ENCODE data around the gene DOCK7.
A peak's percentile ranks its signal among the peaks of the same experiment; 100 is the strongest.
"Not testable (repeated sequence)": the region's sequence is repeated elsewhere in the genome, so short reads cannot be mapped to it uniquely, and the experiment has no call there.

DOCK7 gene

DNA sequence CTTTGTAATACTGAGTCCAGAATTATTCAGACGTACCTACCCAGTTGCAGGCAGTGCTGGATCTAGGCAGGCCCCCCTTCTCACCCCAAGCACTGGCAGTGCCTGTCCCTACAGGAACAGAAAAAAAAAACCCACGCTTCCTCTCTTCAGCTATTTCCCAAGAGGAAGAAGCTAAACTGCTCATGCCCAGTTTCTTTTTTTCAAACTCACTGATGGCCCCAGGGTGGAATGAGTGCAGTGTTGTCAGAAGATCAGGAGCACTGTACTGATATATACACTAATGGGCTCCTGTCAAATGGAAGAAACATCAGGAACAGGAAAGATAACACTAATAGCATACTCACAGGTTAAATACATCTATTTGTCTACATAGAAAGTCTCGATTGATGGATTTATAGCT lies 28.2 kb upstream of the DOCK7 start:
- Mint-ChIP-seq H3K27me3 (no peaks in the 10 kb centered on the region), H3K4me1 (no peaks in the 10 kb centered on the region), H3K36me3 (no peaks in the 10 kb centered on the region), H3K9me3 (no peaks in the 10 kb centered on the region), H3K4me3 (no peak overlapping the region), H3K27ac (no peak overlapping the region)
- no peak for ATAC-seq

- ATAC-seq = no peak
- no peaks in the 10 kb centered on the region for H3K4me1 Mint-ChIP-seq
- no peaks in the 10 kb centered on the region for H3K27me3 Mint-ChIP-seq
- no peaks in the 10 kb centered on the region for H3K36me3 Mint-ChIP-seq
- H3K27ac Mint-ChIP-seq = no peak overlapping the region
- H3K4me3 Mint-ChIP-seq = no peak overlapping the region
- H3K9me3 Mint-ChIP-seq = no peaks in the 10 kb centered on the region
Observed at GRCh38 chr1:62712336-62713243, 24.4 kb upstream of the DOCK7 start.

GRCh38 chr1:62707744-62708120 lies 19.5 kb upstream of the DOCK7 start:
- H3K27ac Mint-ChIP-seq = no peak overlapping the region
- H3K4me3 Mint-ChIP-seq = no peak overlapping the region
- no peak for ATAC-seq
- peaks cover 2% of the 10 kb centered on the region for H3K9me3 Mint-ChIP-seq
- H3K27me3 Mint-ChIP-seq = no peaks in the 10 kb centered on the region
- H3K4me1 Mint-ChIP-seq = no peaks in the 10 kb centered on the region
- peaks cover 10% of the 10 kb centered on the region for H3K36me3 Mint-ChIP-seq

GRCh38 chr1:62706985-62707743 lies 19.0 kb upstream of the DOCK7 start:
- Mint-ChIP-seq H3K4me3 (no peak overlapping the region), H3K36me3 (peaks cover 10% of the 10 kb centered on the region), H3K27ac (no peak overlapping the region), H3K4me1 (no peaks in the 10 kb centered on the region), H3K9me3 (peaks cover 2% of the 10 kb centered on the region), H3K27me3 (no peaks in the 10 kb centered on the region)
- ATAC-seq = no peak

GRCh38 chr1:62698161-62698560 lies 10.0 kb upstream of the DOCK7 start:
- H3K27me3 Mint-ChIP-seq, H3K4me1 Mint-ChIP-seq, H3K4me3 Mint-ChIP-seq, H3K27ac Mint-ChIP-seq, ATAC-seq, H3K36me3 Mint-ChIP-seq, H3K9me3 Mint-ChIP-seq: not testable (repeated sequence)

DNA sequence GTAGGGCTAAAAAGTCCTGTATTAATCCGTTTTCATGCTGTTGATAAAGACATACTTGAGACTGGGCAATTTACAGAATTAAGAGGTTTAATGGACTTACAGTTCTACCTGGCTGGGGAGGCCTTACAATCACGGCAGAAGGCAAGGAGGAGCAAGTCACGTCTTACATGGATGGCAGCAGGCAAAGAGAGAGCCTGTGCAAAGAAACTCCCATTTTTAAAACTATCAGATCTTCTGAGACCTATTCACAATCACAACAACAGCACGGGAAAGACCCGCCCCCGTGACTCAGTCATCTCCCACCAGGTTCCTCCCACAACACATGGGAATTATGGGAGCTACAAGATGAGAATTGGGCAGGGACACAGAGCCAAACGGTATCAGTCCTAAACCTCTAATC lies 6.3 kb upstream of the DOCK7 start:
- H3K9me3 Mint-ChIP-seq, H3K27ac Mint-ChIP-seq, ATAC-seq, H3K4me1 Mint-ChIP-seq, H3K36me3 Mint-ChIP-seq, H3K4me3 Mint-ChIP-seq, H3K27me3 Mint-ChIP-seq: not testable (repeated sequence)

GRCh38 chr1:62693123-62693522 lies 4.9 kb upstream of the DOCK7 start:
- Mint-ChIP-seq H3K9me3 (no peaks in the 10 kb centered on the region), H3K4me1 (no peaks in the 10 kb centered on the region), H3K36me3 (no peaks in the 10 kb centered on the region), H3K27ac (no peak overlapping the region), H3K27me3 (no peaks in the 10 kb centered on the region), H3K4me3 (no peak overlapping the region)
- no peak for ATAC-seq

GRCh38 chr1:62691062-62691844 lies 3.1 kb upstream of the DOCK7 start:
- H3K27me3 Mint-ChIP-seq = no peaks in the 10 kb centered on the region
- no peaks in the 10 kb centered on the region for H3K4me1 Mint-ChIP-seq
- no peak overlapping the region for H3K4me3 Mint-ChIP-seq
- H3K9me3 Mint-ChIP-seq = no peaks in the 10 kb centered on the region
- no peak overlapping the region for H3K27ac Mint-ChIP-seq
- H3K36me3 Mint-ChIP-seq = no peaks in the 10 kb centered on the region
- no peak for ATAC-seq

DNA sequence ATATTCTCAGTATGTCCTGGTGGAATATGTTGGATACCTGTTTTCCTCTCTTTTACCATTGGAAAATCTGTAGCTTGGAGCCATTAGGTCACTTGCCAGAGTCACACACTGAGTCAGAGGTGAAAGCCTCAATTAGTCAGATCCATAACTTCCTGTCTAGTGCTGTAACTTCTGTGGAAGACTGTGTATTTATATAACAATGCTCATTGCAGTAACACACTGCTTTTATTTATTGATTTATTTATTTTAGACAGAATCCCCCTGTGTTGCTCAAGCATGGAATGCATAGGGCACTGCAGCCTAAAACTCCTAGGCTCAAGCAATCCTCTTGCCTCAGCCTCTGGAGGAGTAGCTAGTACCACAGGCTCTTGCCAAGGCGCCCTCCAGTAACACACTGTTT lies 1.3 kb upstream of the DOCK7 start:
- H3K9me3 Mint-ChIP-seq = no peaks in the 10 kb centered on the region
- H3K4me1 Mint-ChIP-seq = peaks cover 7% of the 10 kb centered on the region
- no peak for ATAC-seq
- no peaks in the 10 kb centered on the region for H3K36me3 Mint-ChIP-seq
- H3K4me3 Mint-ChIP-seq = no peak overlapping the region
- H3K27ac Mint-ChIP-seq = no peak overlapping the region
- no peaks in the 10 kb centered on the region for H3K27me3 Mint-ChIP-seq

DNA sequence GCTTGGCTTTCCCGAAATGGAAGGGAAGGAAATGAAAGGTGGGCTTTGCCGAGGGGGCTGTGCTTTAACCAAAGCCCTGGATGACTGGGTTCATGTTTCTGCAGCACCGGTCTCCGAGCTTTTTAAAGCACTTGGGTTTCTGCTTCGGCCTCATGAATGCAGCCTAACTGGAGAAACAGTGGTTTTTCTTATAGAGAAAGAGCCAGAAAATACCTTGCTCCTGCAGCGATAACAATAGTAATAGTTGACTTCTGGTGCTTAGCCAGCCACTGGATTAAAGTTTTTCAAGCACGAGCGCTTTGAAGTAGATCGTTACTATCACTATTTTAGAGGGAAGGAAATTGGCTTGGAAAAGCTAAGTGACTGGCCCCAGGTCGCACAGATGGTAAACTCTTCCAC lies 500 bp upstream of the DOCK7 start:
- Mint-ChIP-seq H3K27ac (peak overlapping the region; percentile 88), H3K27me3 (no peaks in the 10 kb centered on the region), H3K36me3 (no peaks in the 10 kb centered on the region), H3K9me3 (no peaks in the 10 kb centered on the region), H3K4me3 (peak overlapping the region; percentile 89), H3K4me1 (peaks cover 7% of the 10 kb centered on the region)
- no peak for ATAC-seq

DNA sequence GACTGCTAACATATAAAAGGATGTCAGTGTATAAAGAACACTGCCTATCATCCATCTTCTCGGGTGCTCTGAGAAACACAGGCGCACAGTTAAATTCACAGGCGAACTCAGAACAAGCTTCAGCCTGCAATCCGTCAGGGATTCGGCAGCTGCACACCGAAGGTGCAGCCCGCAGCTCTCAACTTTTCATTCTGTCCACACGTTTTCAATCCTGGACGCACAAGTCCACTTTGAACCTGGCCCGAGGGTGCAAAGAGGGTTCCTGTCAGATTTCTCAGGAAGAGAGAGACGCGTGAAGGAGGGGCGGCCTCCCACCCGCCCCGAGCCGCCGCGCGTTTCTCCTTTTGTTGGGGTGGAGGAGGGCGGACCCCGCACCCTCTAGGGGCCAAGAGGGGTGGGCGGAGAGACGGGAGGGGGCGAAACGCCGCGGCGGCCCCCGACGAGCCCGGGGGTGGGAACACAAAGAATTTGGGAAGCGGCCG lies 724 bp downstream of the DOCK7 start:
- peak; percentile 76 for ATAC-seq
- Mint-ChIP-seq H3K4me3 (peak overlapping the region; percentile 89), H3K27me3 (no peaks in the 10 kb centered on the region), H3K36me3 (no peaks in the 10 kb centered on the region), H3K27ac (peak overlapping the region; percentile 88), H3K4me1 (peaks cover 7% of the 10 kb centered on the region), H3K9me3 (no peaks in the 10 kb centered on the region)

DNA sequence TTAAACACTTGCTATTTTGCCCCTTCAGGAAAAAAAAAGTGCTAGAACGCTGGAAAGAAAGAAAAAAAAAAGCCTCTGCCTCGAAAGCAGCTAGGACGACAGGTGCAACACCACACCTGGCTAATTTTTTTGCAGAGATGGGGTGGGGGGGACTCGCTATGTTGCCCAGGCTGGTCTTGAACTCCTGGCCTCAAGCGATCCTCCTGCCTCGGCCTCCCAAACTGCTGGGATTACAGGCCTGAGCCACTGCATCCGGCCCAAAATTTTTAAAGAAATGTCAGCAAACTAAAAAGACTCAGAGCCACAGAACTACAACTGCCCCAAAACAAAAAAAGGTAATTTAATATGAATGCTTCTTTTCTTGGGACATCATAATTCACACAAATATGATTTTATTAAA lies 1.4 kb downstream of the DOCK7 start:
- Mint-ChIP-seq H3K9me3 (no peaks in the 10 kb centered on the region), H3K27me3 (no peaks in the 10 kb centered on the region), H3K27ac (no peak overlapping the region), H3K4me3 (no peak overlapping the region), H3K4me1 (peaks cover 7% of the 10 kb centered on the region), H3K36me3 (no peaks in the 10 kb centered on the region)
- ATAC-seq = no peak

GRCh38 chr1:62685431-62685859 lies 2.7 kb downstream of the DOCK7 start:
- Mint-ChIP-seq H3K27me3 (no peaks in the 10 kb centered on the region), H3K9me3 (no peaks in the 10 kb centered on the region), H3K27ac (no peak overlapping the region), H3K36me3 (no peaks in the 10 kb centered on the region), H3K4me1 (peaks cover 7% of the 10 kb centered on the region), H3K4me3 (no peak overlapping the region)
- ATAC-seq = no peak

DNA sequence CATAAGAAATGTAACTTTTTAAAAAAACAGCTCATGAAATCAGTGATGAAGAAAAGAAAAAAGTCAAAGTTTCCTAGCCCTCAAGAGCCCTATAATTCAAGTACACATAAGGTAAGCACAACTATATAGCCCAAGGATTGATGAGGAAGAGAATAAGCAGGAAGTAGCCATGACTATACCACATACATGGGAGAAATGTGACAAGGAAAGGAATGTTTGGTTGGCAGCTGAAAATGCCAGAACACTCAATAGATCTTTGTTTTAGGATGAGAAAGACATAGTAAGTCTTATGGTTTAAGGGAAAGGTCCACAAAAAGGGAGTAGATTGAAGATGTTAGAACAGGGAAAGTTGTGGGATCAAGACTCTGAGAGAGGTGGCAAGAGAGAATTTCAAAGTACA lies 5.7 kb downstream of the DOCK7 start:
- no peaks in the 10 kb centered on the region for H3K36me3 Mint-ChIP-seq
- H3K27me3 Mint-ChIP-seq = no peaks in the 10 kb centered on the region
- no peak overlapping the region for H3K27ac Mint-ChIP-seq
- no peak overlapping the region for H3K4me3 Mint-ChIP-seq
- peaks cover 13% of the 10 kb centered on the region for H3K4me1 Mint-ChIP-seq
- no peaks in the 10 kb centered on the region for H3K9me3 Mint-ChIP-seq
- ATAC-seq = no peak

DNA sequence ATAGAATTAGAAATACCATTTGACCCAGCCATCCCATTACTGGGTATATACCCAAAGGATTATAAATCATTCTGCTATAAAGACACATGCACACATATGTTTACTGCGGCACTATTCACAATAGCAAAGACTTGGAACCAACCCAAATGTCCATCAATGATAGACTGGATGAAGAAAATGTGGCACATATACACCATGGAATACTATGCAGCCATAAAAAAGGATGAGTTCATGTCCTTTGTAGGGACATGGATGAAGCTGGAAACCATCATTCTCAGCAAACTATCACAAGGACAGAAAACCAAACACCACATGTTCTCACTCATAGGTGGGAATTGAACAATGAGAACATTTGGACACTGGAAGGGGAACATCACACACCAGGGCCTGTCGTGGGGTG lies 7.2 kb downstream of the DOCK7 start:
- not testable (repeated sequence) for H3K27ac Mint-ChIP-seq, H3K9me3 Mint-ChIP-seq, H3K36me3 Mint-ChIP-seq, H3K27me3 Mint-ChIP-seq, ATAC-seq, H3K4me3 Mint-ChIP-seq
- peaks cover 27% of the 10 kb centered on the region for H3K4me1 Mint-ChIP-seq

Measured in stimulated activated memory B cell treated with anti-CD40 and anti-IgM and Interleukin-4, amounts not matched to agents 10 μg/mL and 1 μg/mL and 100 μg/mL, for 72 hours (primary cell).